GM06990 (cell line): ENCODE data around the gene SNAP25.

Experiments used
- DNase-seq: peaks from one replicate; pipeline ENCODE4 v3.0.0-alpha.2; 2011; ENCODE audit not compliant: insufficient read length; ENCODE audit errors: extremely low read depth
- H3K27me3 ChIP-seq: replicated peaks from 2 replicates; pipeline ENCODE4 v1.6.0; 2011; ENCODE audit warnings: low read length; ENCODE audit not compliant: control insufficient read depth, insufficient read depth
- H3K36me3 ChIP-seq: 2 replicates; pipeline ENCODE4 v1.5.1; 2011; ENCODE audit warnings: low read length; ENCODE audit not compliant: control insufficient read depth, insufficient read depth
- H3K4me3 ChIP-seq: replicated peaks from 2 replicates; pipeline ENCODE4 v1.5.1; 2011; ENCODE audit warnings: low read depth, mild to moderate bottlenecking, control low read depth, low read length
- TF ChIP-seq, protein P1 (sequence below): IDR thresholded peaks from 2 replicates; pipeline ENCODE4 v1.5.1; 2011; ENCODE audit warnings: low read length, control low read depth, mild to moderate bottlenecking, inconsistent platforms; ENCODE audit not compliant: insufficient read depth, poor library complexity, severe bottlenecking

Gene SNAP25

DNA sequence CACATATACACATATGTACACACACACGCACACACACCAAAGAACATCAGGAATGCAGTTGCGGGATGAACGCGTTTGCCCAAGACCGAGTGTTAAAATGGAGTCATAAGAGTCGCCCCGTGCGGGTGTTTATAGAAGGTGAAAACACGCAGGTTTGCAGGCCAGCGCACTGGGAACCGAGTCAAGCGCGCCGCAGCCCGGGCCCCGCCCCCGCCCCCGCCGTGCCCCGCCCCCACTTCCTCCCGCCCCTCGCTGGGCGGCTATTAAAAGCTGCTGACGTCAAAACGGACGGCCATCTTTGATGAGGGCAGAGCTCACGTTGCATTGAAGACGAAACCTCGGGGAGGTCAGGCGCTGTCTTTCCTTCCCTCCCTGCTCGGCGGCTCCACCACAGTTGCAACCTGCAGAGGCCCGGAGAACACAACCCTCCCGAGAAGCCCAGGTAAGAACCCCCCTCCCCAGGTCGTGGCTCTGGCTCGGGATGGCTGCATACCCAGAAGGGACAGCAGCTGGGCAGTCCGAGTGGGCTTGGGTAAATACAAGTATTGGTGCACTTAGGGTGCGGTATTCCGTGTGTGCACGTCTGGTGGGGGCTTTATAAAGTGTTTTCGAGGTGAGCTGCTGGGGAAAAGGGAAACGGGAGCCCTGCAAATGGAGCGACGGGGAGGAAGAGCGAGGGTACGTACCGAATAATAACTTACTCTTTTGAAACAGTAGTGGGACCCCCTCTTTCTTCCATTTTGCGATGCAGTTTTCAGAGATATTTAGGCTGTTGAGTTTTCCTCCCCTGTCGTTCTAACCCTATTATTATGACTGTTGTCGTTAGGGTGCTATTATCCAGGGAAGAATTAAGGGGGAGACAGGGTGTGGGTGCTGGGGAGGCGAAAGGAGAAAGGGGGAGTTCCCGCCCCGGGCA lies at the start of gene SNAP25:
SNAP25 (plus strand) TSS at position 295 of the 916 bp plus-strand sequence. CDS start 56,662 bp downstream, outside the sequence.
- H3K27me3 ChIP-seq = no peaks in the 10 kb centered on the region
- no peak within 1 kb of the TSS for H3K4me3 ChIP-seq
- no peaks in the 10 kb centered on the region for H3K36me3 ChIP-seq
- DNase-seq = no peak
- TF ChIP-seq, protein P1, sequence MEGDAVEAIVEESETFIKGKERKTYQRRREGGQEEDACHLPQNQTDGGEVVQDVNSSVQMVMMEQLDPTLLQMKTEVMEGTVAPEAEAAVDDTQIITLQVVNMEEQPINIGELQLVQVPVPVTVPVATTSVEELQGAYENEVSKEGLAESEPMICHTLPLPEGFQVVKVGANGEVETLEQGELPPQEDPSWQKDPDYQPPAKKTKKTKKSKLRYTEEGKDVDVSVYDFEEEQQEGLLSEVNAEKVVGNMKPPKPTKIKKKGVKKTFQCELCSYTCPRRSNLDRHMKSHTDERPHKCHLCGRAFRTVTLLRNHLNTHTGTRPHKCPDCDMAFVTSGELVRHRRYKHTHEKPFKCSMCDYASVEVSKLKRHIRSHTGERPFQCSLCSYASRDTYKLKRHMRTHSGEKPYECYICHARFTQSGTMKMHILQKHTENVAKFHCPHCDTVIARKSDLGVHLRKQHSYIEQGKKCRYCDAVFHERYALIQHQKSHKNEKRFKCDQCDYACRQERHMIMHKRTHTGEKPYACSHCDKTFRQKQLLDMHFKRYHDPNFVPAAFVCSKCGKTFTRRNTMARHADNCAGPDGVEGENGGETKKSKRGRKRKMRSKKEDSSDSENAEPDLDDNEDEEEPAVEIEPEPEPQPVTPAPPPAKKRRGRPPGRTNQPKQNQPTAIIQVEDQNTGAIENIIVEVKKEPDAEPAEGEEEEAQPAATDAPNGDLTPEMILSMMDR = no peak

DNA sequence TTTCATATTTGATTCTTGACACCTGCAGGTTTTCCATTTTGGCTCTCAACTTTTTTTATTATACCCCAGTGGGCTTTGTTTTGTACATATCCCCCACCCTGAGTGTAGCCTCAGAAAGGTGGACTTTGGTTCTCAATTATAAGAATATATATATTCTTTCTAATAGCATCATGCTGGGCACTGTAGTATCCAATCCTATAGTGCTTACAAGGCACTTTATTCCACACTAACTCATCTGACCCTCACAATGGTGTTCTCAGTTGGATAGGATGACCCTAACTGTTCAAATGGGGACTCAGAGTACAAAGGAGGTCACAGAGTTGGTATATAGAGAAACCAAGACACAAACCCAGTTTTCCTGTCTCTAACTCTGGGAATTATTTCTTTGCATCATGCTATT lies 48.9 kb upstream of the SNAP25 start:
- no peaks in the 10 kb centered on the region for H3K36me3 ChIP-seq
- H3K27me3 ChIP-seq = no peaks in the 10 kb centered on the region
- no peak overlapping the region for H3K4me3 ChIP-seq
- DNase-seq = no peak
- TF ChIP-seq, protein P1 = no peak

DNA sequence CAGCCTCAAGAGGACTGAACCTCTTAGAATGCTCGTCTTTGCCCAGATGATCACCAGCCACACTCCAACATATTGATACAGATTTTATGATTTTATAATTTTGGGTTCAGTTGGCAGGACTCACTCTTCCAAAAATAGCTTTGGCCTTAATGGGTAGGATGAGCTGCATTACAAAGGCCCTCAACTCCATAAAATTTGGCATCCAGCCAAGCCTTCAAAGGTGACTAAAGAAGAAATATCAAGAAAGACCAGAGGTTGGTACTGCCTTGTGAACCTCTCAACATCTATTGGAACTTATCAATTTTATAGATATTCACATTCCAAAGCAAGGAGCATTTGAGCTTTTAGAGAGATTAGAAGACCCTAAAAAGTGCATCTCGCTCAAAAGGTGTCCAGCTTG lies 48.4 kb upstream of the SNAP25 start:
- TF ChIP-seq, protein P1 = no peak
- no peaks in the 10 kb centered on the region for H3K36me3 ChIP-seq
- DNase-seq = no peak
- H3K4me3 ChIP-seq = no peak overlapping the region
- H3K27me3 ChIP-seq = no peaks in the 10 kb centered on the region

DNA sequence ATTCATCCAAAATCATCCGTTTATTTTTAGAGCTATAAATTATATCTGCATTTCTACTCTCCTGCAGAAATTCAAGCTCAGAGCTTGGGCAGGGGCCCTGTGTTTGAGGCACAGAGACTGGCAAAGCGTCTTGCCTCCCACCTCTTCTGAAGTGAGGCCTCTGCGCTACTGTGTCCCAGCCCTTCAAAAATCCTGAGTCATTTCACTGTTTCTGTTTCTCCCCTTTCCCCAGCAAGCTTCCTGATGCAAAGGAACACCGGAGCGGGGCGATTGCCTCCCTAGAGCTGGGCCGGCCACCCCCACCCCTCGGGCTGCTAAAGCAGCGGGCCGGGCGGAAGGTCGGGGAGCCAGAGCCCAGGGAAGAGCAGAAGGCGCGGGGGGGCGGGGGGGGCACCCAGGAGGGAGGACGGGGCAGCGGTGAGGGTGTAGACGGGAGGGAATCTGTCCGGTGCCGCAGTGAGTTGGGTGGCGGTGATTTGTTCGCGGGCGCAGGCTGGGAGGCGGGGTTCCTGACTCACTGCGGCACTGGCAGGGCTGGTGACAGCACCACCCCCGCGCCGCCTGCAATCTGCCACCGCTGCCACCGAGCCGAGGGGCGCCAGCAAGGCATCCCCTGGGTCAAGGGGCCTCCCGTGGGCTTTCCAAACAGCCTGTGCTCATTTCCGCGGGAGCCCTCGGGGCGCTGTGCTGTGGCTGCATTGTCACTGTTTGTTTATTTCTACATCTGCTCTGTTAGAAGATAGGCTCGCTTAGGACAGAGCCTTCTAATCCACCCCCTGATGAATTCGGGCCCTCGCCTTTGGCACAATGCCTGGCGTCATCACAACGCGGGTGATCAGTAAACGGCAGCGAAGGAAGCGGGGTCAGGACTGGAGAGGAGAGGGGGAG lies 46.5 kb upstream of the SNAP25 start:
- Histone ChIP-seq H3K36me3 (no peaks in the 10 kb centered on the region), H3K27me3 (no peaks in the 10 kb centered on the region), H3K4me3 (no peak overlapping the region)
- DNase-seq = peak; percentile 1
- TF ChIP-seq, protein P1 = no peak

DNA sequence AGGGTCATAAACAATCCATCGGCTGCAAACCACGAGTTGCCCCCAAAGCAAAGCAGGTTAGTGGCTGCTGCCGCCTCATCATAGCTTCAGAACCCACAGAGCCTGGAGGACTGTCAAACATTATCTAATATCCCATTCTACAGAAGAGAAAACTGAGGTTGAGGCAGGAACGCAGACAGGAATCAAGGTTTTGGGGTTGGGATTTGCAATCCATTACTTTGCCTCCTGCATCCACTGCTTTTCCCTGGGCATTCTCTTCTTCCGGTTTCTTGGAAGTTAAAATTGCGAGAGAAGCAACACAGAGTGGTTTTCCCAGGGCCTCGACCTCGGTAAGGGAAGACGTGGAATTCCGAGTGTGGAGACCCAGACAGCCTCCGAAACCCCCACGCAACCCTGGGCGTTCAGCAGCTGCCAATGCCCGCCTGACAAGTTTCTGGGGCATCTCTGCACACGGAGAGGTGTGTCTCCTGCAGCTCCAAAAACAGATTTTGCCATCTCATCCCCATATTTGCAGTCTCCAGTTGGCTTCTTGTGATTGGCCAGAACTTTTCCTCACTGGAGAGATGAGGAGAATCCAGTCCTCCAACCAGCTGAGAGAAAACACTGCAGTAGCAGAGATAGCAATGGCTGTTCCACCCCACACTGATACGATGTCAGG lies 45.5 kb upstream of the SNAP25 start:
- H3K36me3 ChIP-seq = no peaks in the 10 kb centered on the region
- no peaks in the 10 kb centered on the region for H3K27me3 ChIP-seq
- no peak for DNase-seq
- H3K4me3 ChIP-seq = no peak overlapping the region
- TF ChIP-seq, protein P1 = no peak
